Adipose tissue (tissue), 3 donors: Measurements from ENCODE around the gene PODNL1. TPM values are rescaled to one million over a fixed set of nuclear protein-coding genes. Genes with fewer than 3 reads are reported as not detected.
A peak's percentile ranks its signal among the peaks of the same experiment; 100 is the strongest.

Source experiments
- H3K27ac ChIP-seq: one replicate; pipeline ENCODE4 v1.5.1; 2013; ENCODE audit warnings: low read depth, low read length
- WGBS, 3 donors: extraction: QIAGEN DNeasy Blood & Tissue Kit; methylation state at CpG; one replicate each; pipeline ENCODE4 v1.1.7; 2013; 5-methylcytosine and 5-hydroxymethylcytosine counted together
- polyA plus RNA-seq, 3 donors: library from polyadenylated mRNA; stranded (reverse); fragments of 200-250 nt; gene quantifications; one replicate each; pipeline ENCODE4 v1.2.3, GENCODE V29; 2013
- donor health status: healthy with polysubstance abuse.
- donor health status: Bipolar disorder and iron deficiency.
- donor health status: healthy.

Gene PODNL1, protein sequence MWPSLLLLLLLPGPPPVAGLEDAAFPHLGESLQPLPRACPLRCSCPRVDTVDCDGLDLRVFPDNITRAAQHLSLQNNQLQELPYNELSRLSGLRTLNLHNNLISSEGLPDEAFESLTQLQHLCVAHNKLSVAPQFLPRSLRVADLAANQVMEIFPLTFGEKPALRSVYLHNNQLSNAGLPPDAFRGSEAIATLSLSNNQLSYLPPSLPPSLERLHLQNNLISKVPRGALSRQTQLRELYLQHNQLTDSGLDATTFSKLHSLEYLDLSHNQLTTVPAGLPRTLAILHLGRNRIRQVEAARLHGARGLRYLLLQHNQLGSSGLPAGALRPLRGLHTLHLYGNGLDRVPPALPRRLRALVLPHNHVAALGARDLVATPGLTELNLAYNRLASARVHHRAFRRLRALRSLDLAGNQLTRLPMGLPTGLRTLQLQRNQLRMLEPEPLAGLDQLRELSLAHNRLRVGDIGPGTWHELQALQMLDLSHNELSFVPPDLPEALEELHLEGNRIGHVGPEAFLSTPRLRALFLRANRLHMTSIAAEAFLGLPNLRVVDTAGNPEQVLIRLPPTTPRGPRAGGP
- polyA plus RNA-seq = 1 to 10 TPM in 1 of 3 donors, under 1 TPM in 2; 0.10 to 2.5 (median 0.58) TPM

- H3K27ac ChIP-seq = no peak within 1 kb of the TSS
- 13 to 34% (median 15%) methylated on average over 12 to 21 of the region's 21 CpGs for WGBS, 3 donors
These were observed at the start of gene PODNL1 for GRCh38 chr19:13938301-13939064. TSS of gene PODNL1 (minus strand) at chr19:13938417. CDS start at chr19:13938181, 236 bp downstream.

DNA sequence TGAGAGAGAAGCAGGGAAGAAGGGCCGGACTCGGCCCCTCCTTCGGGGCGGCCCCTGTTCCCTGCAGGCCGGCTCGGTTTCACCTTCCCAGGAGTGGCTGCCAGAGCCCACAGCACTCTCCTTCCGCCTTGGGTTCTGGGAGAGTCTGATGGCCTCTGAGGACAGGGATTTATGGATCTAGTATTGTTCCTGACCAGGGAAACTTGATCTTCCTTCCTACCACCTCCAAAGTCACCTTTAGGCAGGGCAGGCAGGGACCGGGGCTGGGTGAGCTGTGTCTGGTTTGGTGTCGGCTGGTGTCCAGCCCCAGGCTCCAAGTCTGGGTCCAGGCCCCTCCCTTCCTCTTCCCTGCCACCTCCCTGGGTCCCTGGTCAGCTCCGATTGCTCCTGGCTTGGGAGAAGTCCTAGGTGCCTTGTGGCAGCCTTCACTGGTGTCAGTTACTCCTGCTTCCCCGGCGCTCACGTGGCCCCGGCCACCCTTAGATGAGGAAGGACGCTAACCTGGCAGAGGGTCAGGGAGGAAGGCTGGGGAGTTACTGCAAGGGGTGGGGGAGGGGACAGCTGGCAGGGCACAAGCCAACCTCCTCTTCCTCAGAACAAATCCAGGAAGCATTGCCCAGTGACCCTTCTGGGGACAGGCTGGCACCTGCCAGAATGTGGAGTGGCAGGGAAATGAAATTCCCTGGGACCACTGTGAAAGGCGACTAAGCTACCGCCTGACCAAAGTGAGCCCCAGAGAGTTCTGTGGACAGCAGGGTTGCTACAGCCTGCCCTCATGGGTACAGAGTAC, 49.1 kb upstream of the PODNL1 start:
- WGBS, 3 donors = 30 to 66% (median 43%) methylated on average over 13 to 17 of the region's 17 CpGs
- H3K27ac ChIP-seq = no peak overlapping the region

GRCh38 chr19:13986348-13986904, 48.2 kb upstream of the PODNL1 start:
- no peak overlapping the region for H3K27ac ChIP-seq
- 18 to 59% (median 26%) methylated on average over 18 to 19 of the region's 19 CpGs for WGBS, 3 donors

DNA sequence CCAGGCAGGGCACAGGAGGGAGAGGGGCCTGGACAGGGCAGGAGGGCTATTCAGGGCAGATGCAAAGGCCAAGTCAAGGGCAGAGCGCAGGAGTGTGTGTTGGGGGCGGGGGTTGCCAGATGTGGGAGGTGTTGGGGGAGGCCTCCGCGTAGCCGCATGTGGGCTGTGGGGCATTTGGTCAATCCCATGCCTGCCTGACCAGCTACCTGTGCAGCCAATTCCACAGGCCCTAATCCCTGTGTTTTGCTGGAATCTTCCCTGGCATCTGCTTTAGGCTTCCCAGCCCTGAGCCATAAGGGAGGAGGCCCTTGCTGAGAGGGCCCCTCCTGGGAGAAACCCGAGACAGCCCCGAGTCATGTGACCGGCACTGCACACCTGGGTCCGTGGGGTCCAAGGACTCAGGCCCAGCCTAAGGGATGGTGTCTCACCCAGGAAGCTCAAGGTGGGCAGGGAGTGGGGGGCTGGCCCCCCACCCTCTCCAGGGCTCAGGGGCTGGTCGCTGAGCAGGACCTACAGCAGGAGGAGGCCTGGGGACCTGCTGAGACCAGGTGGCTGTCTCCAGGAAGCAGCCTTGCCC, 47.6 kb upstream of the PODNL1 start:
- no peak overlapping the region for H3K27ac ChIP-seq
- 65 to 72% (median 65%) methylated on average over 9 to 10 of the region's 10 CpGs for WGBS, 3 donors

GRCh38 chr19:13984875-13985741, 46.9 kb upstream of the PODNL1 start:
- 83 to 89% (median 84%) methylated on average over 25 of the region's 25 CpGs for WGBS, 3 donors
- no peak overlapping the region for H3K27ac ChIP-seq

GRCh38 chr19:13984186-13984585, 46.0 kb upstream of the PODNL1 start:
- WGBS, 3 donors = 70 to 85% (median 81%) methylated on average over 14 to 15 of the region's 15 CpGs
- no peak overlapping the region for H3K27ac ChIP-seq

DNA sequence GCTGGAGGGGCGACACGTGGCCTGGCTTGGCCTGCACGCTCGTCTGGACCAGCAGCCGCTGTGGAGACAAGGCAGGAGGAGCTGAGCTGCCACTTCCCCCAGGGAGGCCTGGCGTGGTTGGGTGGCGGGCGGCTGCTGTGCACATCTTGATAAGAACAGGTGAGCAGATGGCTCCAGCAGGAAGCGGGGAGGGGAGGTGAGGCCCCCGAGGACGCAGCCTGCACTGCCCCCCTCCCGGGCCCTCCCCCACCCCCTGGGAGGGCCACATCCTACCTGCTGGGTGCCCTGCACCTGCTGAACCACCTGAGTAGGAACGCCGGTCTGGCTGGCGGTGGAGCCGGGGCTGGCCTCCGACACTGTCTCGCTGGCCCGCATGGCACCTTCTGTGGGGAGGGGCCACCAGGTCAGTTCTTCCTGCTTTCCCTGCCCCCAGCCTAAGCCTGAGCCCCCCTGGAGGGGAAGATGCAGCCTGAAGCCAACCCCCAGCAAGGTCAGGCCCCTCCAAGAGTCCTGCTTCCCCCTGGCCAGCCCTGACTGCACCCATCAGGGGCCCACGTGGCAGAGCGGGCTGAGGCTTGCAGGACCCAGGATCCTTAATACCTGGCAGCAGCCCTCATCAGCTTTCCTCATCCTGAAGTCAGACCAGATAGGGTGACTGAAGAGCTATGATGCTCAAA, 45.1 kb upstream of the PODNL1 start:
- no peak overlapping the region for H3K27ac ChIP-seq
- 82 to 86% (median 82%) methylated on average over 20 to 21 of the region's 21 CpGs for WGBS, 3 donors

GRCh38 chr19:13982773-13983172, 44.6 kb upstream of the PODNL1 start:
- 96 to 100% (median 97%) methylated on average over 9 of the region's 9 CpGs for WGBS, 3 donors
- no peak overlapping the region for H3K27ac ChIP-seq

DNA sequence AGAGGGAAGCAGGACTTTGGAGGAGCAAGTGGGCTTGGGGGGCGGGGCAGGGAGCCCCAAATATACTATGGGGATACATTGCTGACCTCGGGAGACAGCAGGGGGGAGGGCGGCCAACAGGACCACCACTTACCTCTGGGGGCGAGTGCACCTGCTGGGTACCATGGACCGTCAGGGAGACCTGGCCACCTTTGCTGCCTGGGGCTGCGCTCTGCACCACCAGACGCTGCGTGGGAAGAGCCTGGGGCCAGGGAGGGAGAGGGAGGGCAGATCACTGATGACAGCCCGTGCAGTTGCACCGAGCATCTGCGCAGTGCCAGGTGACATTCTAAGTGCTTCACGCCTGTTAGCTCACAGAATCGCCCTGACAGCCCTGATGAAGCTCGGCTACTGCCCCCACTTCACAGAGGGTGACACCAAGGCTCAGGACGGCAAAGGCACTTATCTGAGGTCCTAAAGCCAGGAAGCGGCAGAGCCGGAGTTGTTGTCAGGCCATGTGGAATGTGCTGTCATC, 43.8 kb upstream of the PODNL1 start:
- 93 to 97% (median 95%) methylated on average over 17 of the region's 17 CpGs for WGBS, 3 donors
- no peak overlapping the region for H3K27ac ChIP-seq

DNA sequence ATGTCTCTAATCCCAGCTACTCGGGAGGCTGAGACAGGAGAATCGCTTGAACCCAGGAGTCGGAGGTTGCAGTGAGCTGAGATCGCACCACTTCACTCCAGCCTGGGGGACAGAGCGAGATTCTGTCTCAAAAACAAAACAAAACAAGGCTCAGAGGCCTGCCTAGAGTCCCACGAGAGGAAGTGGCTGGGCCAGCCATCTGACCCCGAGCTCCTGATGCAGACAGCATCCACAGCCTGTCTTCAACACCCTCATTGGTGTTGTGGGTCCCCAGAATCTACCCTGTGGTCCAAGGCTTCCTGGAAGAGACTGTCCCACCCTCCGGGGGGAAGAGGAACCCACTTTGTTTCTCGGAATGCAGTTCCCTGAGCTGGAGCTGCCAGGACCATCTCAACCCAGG, 43.2 kb upstream of the PODNL1 start:
- 72 to 92% (median 78%) methylated on average over 9 of the region's 9 CpGs for WGBS, 3 donors
- H3K27ac ChIP-seq = no peak overlapping the region

DNA sequence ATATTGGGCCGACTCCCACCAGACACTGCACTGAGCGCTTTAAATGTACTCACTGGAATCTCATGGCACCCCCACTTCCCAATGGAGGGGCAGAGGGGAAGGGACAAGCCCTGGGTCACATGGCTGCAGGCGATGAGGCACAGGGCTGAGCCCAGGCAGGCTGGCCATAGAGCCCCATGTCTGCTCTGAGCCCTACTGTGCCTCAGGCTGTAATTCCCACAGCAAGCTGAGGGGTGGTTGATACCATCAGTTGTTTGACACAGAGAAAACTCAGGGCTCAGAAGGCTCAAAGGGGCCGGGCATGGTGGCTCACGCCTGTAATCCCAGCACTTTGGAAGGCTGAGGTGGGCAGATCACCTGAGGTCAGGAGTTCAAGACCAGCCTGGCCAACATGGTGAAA, 42.8 kb upstream of the PODNL1 start:
- 92 to 99% (median 97%) methylated on average over 5 of the region's 5 CpGs for WGBS, 3 donors

GRCh38 chr19:13980340-13980739, 42.1 kb upstream of the PODNL1 start:
- 91 to 95% (median 93%) methylated on average over 14 to 15 of the region's 15 CpGs for WGBS, 3 donors

More for the DNA sequence above, 42.8 kb upstream of the PODNL1 start:
- no peak overlapping the region for H3K27ac ChIP-seq

DNA sequence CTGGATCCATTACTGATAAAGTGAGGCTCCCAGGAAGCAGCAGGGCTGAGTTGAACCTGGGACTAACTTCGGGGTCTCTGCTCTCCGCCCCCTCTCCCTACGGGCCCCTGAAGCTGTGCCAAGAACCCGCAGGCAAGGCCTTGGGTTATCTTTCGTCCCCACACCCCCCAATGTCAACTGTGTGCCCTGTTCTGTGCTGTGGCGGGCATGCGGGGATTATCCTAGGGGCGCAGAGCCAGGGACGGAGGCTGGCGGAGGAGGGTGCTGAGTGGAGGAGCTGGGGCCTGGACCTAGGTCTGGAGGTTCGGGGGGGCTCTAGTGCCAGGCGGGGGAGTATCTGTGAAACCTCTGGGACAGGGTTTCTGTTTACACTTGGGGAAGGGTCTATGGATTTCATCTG, 41.5 kb upstream of the PODNL1 start:
- H3K27ac ChIP-seq = no peak overlapping the region
- 70 to 77% (median 74%) methylated on average over 12 of the region's 12 CpGs for WGBS, 3 donors

More at GRCh38 chr19:13980340-13980739, 42.1 kb upstream of the PODNL1 start:
- H3K27ac ChIP-seq = no peak overlapping the region

GRCh38 chr19:13979244-13979615, 41.0 kb upstream of the PODNL1 start:
- WGBS, 3 donors = 12 to 51% (median 17%) methylated on average over 12 of the region's 12 CpGs
- H3K27ac ChIP-seq = no peak overlapping the region

GRCh38 chr19:13978351-13979243, 40.4 kb upstream of the PODNL1 start:
- 3 to 47% (median 4%) methylated on average over 48 to 74 of the region's 74 CpGs for WGBS, 3 donors

More at GRCh38 chr19:13978351-13979243, 40.4 kb upstream of the PODNL1 start:
- peak overlapping the region; percentile 20 for H3K27ac ChIP-seq
